HL-60 (cell line): Measurements from ENCODE around the gene SLC39A3.

Experiments used
- CTCF ChIP-seq: IDR thresholded peaks from one replicate; pipeline ENCODE4 v1.5.1; 2011; ENCODE audit warnings: low read length, control low read depth, inconsistent platforms; ENCODE audit not compliant: insufficient read depth
- POLR2AphosphoS5 ChIP-seq: IDR thresholded peaks from 2 replicates; pipeline ENCODE4 v1.6.1; 2012; ENCODE audit warnings: low read depth
- TF ChIP-seq, protein P1 (sequence below): IDR thresholded peaks from 2 replicates; pipeline ENCODE4 v1.6.1; 2012; ENCODE audit warnings: low read depth; ENCODE audit not compliant: insufficient replicate concordance

- TF ChIP-seq CTCF (no peak), POLR2AphosphoS5 (no peak)
- TF ChIP-seq, protein P1, sequence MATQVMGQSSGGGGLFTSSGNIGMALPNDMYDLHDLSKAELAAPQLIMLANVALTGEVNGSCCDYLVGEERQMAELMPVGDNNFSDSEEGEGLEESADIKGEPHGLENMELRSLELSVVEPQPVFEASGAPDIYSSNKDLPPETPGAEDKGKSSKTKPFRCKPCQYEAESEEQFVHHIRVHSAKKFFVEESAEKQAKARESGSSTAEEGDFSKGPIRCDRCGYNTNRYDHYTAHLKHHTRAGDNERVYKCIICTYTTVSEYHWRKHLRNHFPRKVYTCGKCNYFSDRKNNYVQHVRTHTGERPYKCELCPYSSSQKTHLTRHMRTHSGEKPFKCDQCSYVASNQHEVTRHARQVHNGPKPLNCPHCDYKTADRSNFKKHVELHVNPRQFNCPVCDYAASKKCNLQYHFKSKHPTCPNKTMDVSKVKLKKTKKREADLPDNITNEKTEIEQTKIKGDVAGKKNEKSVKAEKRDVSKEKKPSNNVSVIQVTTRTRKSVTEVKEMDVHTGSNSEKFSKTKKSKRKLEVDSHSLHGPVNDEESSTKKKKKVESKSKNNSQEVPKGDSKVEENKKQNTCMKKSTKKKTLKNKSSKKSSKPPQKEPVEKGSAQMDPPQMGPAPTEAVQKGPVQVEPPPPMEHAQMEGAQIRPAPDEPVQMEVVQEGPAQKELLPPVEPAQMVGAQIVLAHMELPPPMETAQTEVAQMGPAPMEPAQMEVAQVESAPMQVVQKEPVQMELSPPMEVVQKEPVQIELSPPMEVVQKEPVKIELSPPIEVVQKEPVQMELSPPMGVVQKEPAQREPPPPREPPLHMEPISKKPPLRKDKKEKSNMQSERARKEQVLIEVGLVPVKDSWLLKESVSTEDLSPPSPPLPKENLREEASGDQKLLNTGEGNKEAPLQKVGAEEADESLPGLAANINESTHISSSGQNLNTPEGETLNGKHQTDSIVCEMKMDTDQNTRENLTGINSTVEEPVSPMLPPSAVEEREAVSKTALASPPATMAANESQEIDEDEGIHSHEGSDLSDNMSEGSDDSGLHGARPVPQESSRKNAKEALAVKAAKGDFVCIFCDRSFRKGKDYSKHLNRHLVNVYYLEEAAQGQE: no peak
Measured at GRCh38 chr19:2759362-2759761, 19.5 kb upstream of the SLC39A3 start.
